H9 (cell line): Measurements from ENCODE around the gene SNX14. TPM values are rescaled to one million over a fixed set of nuclear protein-coding genes. Genes with fewer than 3 reads are reported as not detected.

Experiments used
- DNase-seq: peaks from one replicate; pipeline ENCODE4 v3.0.0-alpha.2; 2017
- H2AFZ ChIP-seq: one replicate; pipeline ENCODE4 v1.6.1; 2013; ENCODE audit warnings: mild to moderate bottlenecking, low read length, control low read depth, moderate library complexity
- H2AK5ac ChIP-seq: 2 replicates; pipeline ENCODE4 v1.6.1; 2013; ENCODE audit warnings: low read length, control low read depth, mixed read lengths; ENCODE audit not compliant: insufficient read length
- H2BK120ac ChIP-seq: one replicate; pipeline ENCODE4 v1.6.1; 2013; ENCODE audit warnings: low read depth, mild to moderate bottlenecking, low read length, control low read depth, inconsistent platforms; ENCODE audit not compliant: poor library complexity, severe bottlenecking
- H2BK12ac ChIP-seq: 2 replicates; pipeline ENCODE4 v1.6.1; 2013; ENCODE audit warnings: low read length, control low read depth, mixed read lengths, low read depth; ENCODE audit not compliant: insufficient read length
- H2BK15ac ChIP-seq: 2 replicates; pipeline ENCODE4 v1.6.1; 2013; ENCODE audit warnings: low read depth, low read length, control low read depth
- H2BK20ac ChIP-seq: one replicate; pipeline ENCODE4 v1.6.1; 2013; ENCODE audit warnings: low read depth, mild to moderate bottlenecking, low read length, control low read depth, inconsistent platforms; ENCODE audit not compliant: poor library complexity, severe bottlenecking
- H2BK5ac ChIP-seq: 2 replicates; pipeline ENCODE4 v1.6.1; 2013; ENCODE audit warnings: low read length, control low read depth, mixed read lengths; ENCODE audit not compliant: insufficient read length
- H3K14ac ChIP-seq: 2 replicates; pipeline ENCODE4 v1.6.1; 2013; ENCODE audit warnings: low read length, control low read depth; ENCODE audit not compliant: insufficient read depth
- H3K18ac ChIP-seq: 2 replicates; pipeline ENCODE4 v1.6.1; 2013; ENCODE audit warnings: low read depth, mild to moderate bottlenecking, mixed read lengths, low read length, control low read depth; ENCODE audit not compliant: insufficient read length
- H3K23ac ChIP-seq: 2 replicates; pipeline ENCODE4 v1.6.1; 2013; ENCODE audit warnings: low read length, control low read depth, mixed read lengths, low read depth; ENCODE audit not compliant: insufficient read length
- H3K23me2 ChIP-seq: 2 replicates; pipeline ENCODE4 v1.6.1; 2013; ENCODE audit warnings: low read depth, mild to moderate bottlenecking, mixed read lengths, low read length, control low read depth; ENCODE audit not compliant: insufficient read length, poor library complexity, severe bottlenecking
- H3K27ac ChIP-seq: 2 replicates; pipeline ENCODE4 v1.5.1; 2013; ENCODE audit warnings: low read length, control low read depth, mixed read lengths, low read depth; ENCODE audit not compliant: insufficient read length
- H3K27me3 ChIP-seq: 2 replicates; pipeline ENCODE4 v1.6.1; 2013; ENCODE audit warnings: low read length, control low read depth, inconsistent platforms; ENCODE audit not compliant: insufficient read depth
- H3K4ac ChIP-seq: 2 replicates; pipeline ENCODE4 v1.6.1; 2013; ENCODE audit warnings: low read depth, mild to moderate bottlenecking, control low read depth, inconsistent platforms, low read length, moderate library complexity
- H3K4me1 ChIP-seq: 2 replicates; pipeline ENCODE4 v1.6.1; 2013; ENCODE audit warnings: low read length, control low read depth, inconsistent platforms; ENCODE audit not compliant: insufficient read depth
- H3K4me2 ChIP-seq: 2 replicates; pipeline ENCODE4 v1.6.1; 2013; ENCODE audit warnings: low read length, control low read depth, mixed read lengths; ENCODE audit not compliant: insufficient read length, insufficient read depth
- H3K56ac ChIP-seq: 2 replicates; pipeline ENCODE4 v1.6.1; 2013; ENCODE audit warnings: low read depth, mild to moderate bottlenecking, mixed read lengths, low read length, control low read depth; ENCODE audit not compliant: insufficient read length
- H3K79me1 ChIP-seq: 2 replicates; pipeline ENCODE4 v1.6.1; 2013; ENCODE audit warnings: low read depth, mild to moderate bottlenecking, moderate library complexity, low read length, control low read depth, inconsistent platforms; ENCODE audit not compliant: insufficient read depth, poor library complexity, severe bottlenecking
- H3K79me2 ChIP-seq: 2 replicates; pipeline ENCODE4 v1.6.1; 2013; ENCODE audit warnings: low read length, control low read depth, inconsistent platforms; ENCODE audit not compliant: insufficient read depth
- H3K9ac ChIP-seq: 2 replicates; pipeline ENCODE4 v1.6.1; 2013; ENCODE audit warnings: low read length, control low read depth, mixed read lengths; ENCODE audit not compliant: insufficient read length; ENCODE audit errors: extremely low read depth
- H3K9me3 ChIP-seq: one replicate; pipeline ENCODE4 v1.6.1; 2013; ENCODE audit warnings: low read depth, low read length, inconsistent platforms; ENCODE audit not compliant: control insufficient read depth
- H3T11ph ChIP-seq: one replicate; pipeline ENCODE4 v1.6.1; 2013; ENCODE audit warnings: mild to moderate bottlenecking, low read length, control low read depth, inconsistent platforms
- H4K20me1 ChIP-seq: one replicate; pipeline ENCODE4 v1.6.1; 2013; ENCODE audit not compliant: control insufficient read depth, insufficient read length, insufficient read depth
- H4K5ac ChIP-seq: 2 replicates; pipeline ENCODE4 v1.6.1; 2013; ENCODE audit warnings: low read depth, mild to moderate bottlenecking, mixed read lengths, low read length, control low read depth; ENCODE audit not compliant: insufficient read length
- H4K8ac ChIP-seq: replicated peaks from 2 replicates; pipeline ENCODE4 v1.6.1; 2013; ENCODE audit warnings: low read length, control low read depth, mixed read lengths, low read depth; ENCODE audit not compliant: insufficient read length
- H4K91ac ChIP-seq: 2 replicates; pipeline ENCODE4 v1.6.1; 2013; ENCODE audit warnings: low read depth, mild to moderate bottlenecking, moderate library complexity, mixed read lengths, low read length, control low read depth; ENCODE audit not compliant: insufficient read length
- H3K27ac Mint-ChIP-seq, 3 experiments: 2 replicates in 2 of 3; 3 replicates in 1 of 3; pipeline ENCODE4 v1.8.0; 2020 to 2021; ENCODE audit warnings: mixed read lengths in 3 of 3, mild to moderate bottlenecking in 1 of 3, moderate library complexity in 1 of 3
- H3K27me3 Mint-ChIP-seq: 2 replicates; pipeline ENCODE4 v1.8.0; 2021; ENCODE audit warnings: low read depth, mild to moderate bottlenecking, moderate library complexity, mixed read lengths
- H3K36me3 Mint-ChIP-seq, 3 experiments: 2 replicates in 2 of 3; 3 replicates in 1 of 3; pipeline ENCODE4 v1.8.0; 2020 to 2021; ENCODE audit warnings: low read depth in 3 of 3, mixed read lengths in 3 of 3; ENCODE audit not compliant: insufficient read depth in 1 of 3
- H3K4me1 Mint-ChIP-seq, 2 experiments: 2 replicates each; pipeline ENCODE4 v1.8.0; 2020; ENCODE audit warnings: mixed read lengths in 2 of 2
- H3K4me3 Mint-ChIP-seq, 2 experiments: 2 replicates in 1 of 2; 3 replicates in 1 of 2; pipeline ENCODE4 v1.8.0; 2020 to 2021; ENCODE audit warnings: mild to moderate bottlenecking in 2 of 2, mixed read lengths in 2 of 2, moderate library complexity in 1 of 2
- H3K9me3 Mint-ChIP-seq, 2 experiments: 2 replicates in 1 of 2; 3 replicates in 1 of 2; pipeline ENCODE4 v1.8.0; 2020; ENCODE audit warnings: mild to moderate bottlenecking in 2 of 2, mixed read lengths in 2 of 2, moderate library complexity in 1 of 2
- CTCF ChIP-seq: fragments of 200-600 bp; sonication (generic); conservative IDR thresholded peaks from 3 replicates; pipeline ENCODE4 v1.8.0; 2021; ENCODE audit warnings: antibody characterized with exemption, mild to moderate bottlenecking
- total RNA-seq: library from RNA; stranded (reverse); gene quantifications from 2 replicates; pipeline ENCODE4 v1.2.1, GENCODE V29; 2021

SNX14 gene
- total RNA-seq, 1 experiment from 2014 or later: 33.0 TPM

GRCh38 chr6:85516168-85516567 is 77.5 kb downstream of the SNX14 start:
- Histone ChIP-seq H3K14ac (no peak overlapping the region), H3K4me2 (no peak overlapping the region)

More at GRCh38 chr6:85516168-85516567, 77.5 kb downstream of the SNX14 start:
- H4K5ac ChIP-seq: no peak overlapping the region
- H3K9me3 Mint-ChIP-seq: no peaks in the 10 kb centered on the region
- no peak overlapping the region for H2BK12ac ChIP-seq
- H4K20me1 ChIP-seq: no peaks in the 10 kb centered on the region
- H4K8ac ChIP-seq: no peak overlapping the region
- no peak overlapping the region for H3K23ac ChIP-seq
- H3K27me3 Mint-ChIP-seq: no peaks in the 10 kb centered on the region
- peaks cover 9 to 27% (median 17%) of the 10 kb centered on the region in 3 experiments; a peak in 6 of 7 replicates for H3K36me3 Mint-ChIP-seq
- no peak overlapping the region for H2AFZ ChIP-seq
- H3K4me1 Mint-ChIP-seq: no peaks in the 10 kb centered on the region
- no peaks in the 10 kb centered on the region for H3K79me1 ChIP-seq
- H3K27ac Mint-ChIP-seq: no peak overlapping the region
- no peaks in the 10 kb centered on the region for H3K79me2 ChIP-seq
- no peak overlapping the region for H3T11ph ChIP-seq
- no peak overlapping the region for H3K56ac ChIP-seq
- H2BK120ac ChIP-seq: no peak overlapping the region
- no peaks in the 10 kb centered on the region for H3K9me3 ChIP-seq
- no peak overlapping the region for H4K91ac ChIP-seq
- no peaks in the 10 kb centered on the region for H3K27me3 ChIP-seq
- no peak for DNase-seq
- H3K4me3 Mint-ChIP-seq: no peak overlapping the region
- no peak overlapping the region for H3K18ac ChIP-seq
- H3K4ac ChIP-seq: no peak overlapping the region
- H2BK15ac ChIP-seq: no peak overlapping the region
- H3K4me1 ChIP-seq: no peaks in the 10 kb centered on the region
- no peak overlapping the region for H3K27ac ChIP-seq
- no peak overlapping the region for H2BK20ac ChIP-seq
- H2AK5ac ChIP-seq: no peak overlapping the region
- H2BK5ac ChIP-seq: no peak overlapping the region
- H3K23me2 ChIP-seq: no peaks in the 10 kb centered on the region
- H3K9ac ChIP-seq: no peak overlapping the region
- no peak for TF ChIP-seq CTCF
